Stimulated activated CD4-positive, alpha-beta T cell treated with anti-CD3 and anti-CD28 coated beads, Interleukin-12 subunit alpha, Interleukin-12 subunit beta, amount 100 ng/mL, for 48 hours (primary cell): Measurements from ENCODE around the gene GALNT8.
"Not testable (repeated sequence)": the region's sequence is repeated elsewhere in the genome, so short reads cannot be mapped to it uniquely, and the experiment has no call there.

ENCODE experiments used
- DNase-seq, 3 donors: peaks; one replicate each; pipeline ENCODE4 v3.0.0-alpha.2; 2020; ENCODE audit warnings: low read depth in 2 of 3, low spot score in 1 of 3

GALNT8 gene

DNA sequence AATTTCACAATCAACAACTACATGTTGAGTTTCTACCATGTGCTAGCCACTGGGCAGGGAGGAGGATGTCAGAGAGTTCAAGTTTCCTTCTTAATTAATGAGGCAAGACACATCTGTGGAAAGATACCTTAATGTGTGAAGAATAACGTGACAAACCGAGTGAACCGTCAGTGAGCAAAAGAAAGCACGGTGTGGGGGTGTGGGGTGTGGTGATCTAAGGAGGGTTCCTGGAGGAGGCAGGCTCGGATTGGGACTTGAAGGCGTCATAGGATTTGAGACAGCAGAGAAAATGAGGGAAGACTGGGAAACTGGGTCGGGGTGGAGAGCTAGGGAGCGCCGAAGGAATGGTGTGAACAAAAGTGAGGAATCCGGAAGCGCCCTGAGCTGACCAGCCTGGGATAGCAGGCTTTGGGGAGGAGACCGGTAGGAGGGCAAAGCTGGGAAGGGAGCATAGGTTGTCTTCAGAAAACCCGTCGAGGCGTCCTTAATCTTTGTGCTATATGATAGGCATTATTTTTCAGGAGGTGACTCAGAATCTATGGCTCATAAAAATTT, 22.3 kb downstream of the GALNT8 start:
- DNase-seq = no peak

DNA sequence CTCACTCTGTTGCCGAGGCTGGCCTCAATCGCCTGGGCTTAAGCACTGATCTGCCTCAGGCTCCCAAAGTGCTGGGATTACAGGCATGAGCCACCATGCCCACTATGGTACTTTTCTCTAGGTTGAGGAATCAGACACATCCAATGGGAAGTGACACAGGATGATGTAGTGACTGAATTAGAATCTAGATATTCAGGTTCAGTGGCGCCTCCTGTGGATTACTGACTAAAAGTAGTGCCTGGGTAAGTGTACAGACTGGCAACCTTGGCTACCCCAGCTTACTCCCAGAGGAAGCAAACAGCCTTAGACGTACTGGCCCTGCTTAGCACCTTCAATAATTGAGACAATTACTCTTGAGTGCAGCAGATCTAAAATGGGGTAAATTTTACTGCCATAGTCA, 22.8 kb downstream of the GALNT8 start:
- no peak for DNase-seq

DNA sequence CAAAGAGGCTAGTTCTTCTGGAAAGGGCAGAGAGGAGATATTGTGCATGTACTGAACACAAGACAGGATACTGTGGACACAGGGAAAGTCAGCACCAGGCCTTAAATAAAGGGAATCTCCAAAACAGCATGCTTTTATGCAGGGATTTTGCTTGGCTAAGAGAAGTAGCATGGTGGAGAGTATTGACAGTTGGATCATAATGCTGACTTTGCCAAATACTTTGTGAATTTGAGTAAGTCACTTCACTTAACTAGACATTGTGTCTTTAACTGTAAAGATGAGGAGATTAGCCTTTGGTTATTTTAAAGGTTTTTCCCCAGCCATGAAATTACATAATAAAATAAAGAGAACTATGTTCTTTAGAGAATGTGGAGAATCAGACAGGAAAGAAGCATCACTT, 24.5 kb downstream of the GALNT8 start:
- DNase-seq = no peak

DNA sequence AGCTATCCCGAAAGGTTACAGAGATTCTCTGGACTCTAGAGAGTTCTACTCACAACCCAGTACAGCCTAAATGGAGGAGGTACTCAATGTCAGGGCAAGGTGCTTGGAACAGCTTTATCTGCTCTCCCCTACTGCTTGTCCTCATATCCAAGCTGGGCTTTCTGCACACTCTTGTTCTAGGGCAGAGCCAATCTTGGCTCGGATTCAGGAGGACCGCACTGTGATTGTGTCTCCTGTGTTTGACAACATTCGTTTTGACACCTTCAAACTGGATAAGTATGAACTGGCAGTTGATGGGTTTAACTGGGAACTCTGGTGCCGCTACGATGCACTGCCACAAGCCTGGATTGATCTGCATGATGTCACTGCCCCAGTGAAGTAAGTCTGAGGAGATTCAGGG, 25.0 kb downstream of the GALNT8 start:
- DNase-seq = no peak

DNA sequence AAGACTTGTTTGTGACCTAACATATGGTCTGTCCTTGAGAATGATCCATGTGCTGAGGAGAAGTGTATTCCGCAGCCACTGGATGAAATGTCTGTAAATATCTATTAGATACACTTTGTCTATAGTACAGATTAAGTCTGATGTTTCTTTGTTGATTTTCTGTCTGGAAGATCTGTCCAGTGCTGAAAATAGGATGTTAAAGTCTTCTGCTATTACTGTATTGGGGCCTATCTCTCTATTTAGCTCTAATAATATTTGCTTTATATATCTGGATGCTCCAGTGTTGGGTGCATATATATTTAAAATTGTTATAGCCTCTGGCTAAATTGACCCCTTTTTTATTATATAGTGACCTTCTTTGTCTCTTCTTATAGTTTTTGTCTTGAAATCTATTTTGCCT, 31.5 kb downstream of the GALNT8 start:
- not testable (repeated sequence) for DNase-seq

DNA sequence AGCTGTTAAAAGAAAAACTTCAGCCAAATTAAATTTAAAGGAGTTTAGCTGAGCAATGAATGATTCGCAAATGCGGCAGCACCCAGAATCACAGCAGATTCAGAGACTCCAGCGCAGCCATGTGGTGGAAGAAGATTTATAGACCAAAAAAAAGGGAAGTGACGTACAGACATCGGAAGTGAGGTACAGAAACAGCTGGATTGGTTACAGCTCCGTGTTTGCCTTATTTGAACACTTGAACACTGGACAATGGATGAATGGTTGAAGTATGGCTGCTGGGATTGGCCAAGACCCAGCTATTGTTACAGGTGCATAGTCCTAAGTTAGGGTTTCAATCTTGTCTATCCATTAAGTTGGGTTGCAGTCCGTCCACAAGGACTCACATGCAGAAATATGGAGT, 42.6 kb downstream of the GALNT8 start:
- no peak for DNase-seq

DNA sequence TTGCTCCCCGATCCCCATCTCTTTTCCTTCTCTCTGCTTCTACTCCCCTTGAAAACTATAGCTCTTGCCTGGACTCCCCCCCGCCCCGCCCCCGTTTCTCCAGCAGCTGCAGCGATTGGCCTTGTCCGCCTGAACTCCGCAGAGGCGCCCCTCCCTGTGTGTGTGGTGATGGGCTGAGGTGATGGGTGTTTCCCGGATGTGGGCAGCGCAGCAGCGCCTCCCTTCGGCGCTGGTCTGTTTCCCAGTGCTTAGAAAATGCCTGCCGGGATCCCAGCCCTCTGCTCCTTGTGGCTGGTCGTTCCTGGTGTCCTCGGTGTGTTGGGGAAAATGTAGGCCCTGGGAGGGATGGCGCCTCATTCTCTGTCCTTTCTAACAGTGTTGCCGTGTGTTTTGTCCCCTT, 43.3 kb downstream of the GALNT8 start:
- no peak for DNase-seq

DNA sequence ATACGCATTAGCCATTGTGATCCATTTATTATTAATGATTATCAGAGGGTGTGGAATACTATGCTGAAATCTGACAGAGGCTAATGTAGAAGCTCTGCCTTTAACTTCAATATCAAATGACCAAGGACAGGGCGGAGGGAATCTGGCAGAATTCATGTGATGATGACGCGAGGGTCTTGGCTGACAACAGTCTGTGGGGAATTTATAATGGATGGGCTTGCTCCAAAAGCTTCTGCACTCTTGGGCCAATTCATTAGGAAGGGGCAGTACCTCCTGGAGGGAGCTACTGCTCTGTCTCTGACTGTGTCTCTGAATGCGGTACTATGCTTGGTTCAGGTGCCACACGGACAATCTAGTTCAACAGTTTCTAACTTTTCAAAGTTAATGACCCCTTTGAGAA, 46.2 kb downstream of the GALNT8 start:
- no peak for DNase-seq

DNA sequence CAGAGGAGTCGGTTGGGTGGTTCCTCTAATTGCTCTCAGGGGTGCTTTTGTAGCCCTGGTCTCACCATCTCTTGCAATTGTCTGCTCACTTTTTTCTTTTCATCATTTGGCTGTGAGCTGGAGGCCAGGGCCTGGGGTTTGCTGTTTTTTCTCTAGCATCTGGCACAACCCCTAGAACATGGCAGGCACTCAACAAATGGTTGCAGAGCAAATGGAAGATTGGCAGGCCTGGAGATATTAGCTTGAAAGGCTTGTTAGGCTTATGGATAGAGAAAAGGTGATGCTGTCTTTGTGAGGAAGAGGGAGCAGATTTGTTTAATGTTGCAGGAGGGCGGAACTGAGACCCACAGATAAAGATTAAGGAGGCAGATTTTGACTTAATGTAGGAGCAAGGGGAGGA, 47.0 kb downstream of the GALNT8 start:
- no peak for DNase-seq

DNA sequence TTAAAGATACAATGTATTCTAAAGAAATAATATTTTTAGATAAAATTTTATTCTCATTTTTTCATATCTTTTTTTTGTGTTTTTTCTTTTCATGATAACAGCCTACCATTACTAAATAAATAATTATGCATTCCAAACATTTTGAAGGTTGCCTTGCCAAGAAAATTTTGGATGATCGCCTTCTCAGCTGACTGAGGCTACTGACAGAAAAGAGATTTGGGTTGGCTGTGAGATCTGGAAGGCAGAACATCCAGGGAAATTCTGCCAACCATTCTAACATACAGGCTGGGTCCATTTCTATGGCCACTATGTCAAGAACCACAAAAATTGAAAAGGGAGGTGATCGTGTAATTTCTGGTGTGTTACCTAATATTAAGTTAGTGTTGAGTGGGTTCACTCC, 48.1 kb downstream of the GALNT8 start:
- no peak for DNase-seq

DNA sequence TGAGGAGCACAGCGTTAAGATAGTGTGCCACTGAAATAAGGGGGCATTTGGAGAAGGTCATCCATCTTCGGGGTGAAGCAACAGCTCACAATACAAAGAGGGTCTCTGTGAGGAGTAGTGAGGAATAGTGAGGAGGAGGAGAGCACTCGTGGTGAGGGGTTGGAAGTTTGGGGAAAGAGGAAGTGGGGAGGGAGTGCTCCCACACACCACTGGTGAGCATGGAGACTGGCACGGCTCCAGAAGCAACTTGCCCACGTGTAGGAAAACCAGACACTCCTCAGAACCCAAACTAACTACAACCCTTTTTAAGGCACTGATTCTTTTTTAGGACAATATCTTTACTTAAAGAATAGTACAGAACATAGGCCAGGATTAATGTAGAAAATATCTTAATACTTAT, 48.9 kb downstream of the GALNT8 start:
- DNase-seq = no peak

DNA sequence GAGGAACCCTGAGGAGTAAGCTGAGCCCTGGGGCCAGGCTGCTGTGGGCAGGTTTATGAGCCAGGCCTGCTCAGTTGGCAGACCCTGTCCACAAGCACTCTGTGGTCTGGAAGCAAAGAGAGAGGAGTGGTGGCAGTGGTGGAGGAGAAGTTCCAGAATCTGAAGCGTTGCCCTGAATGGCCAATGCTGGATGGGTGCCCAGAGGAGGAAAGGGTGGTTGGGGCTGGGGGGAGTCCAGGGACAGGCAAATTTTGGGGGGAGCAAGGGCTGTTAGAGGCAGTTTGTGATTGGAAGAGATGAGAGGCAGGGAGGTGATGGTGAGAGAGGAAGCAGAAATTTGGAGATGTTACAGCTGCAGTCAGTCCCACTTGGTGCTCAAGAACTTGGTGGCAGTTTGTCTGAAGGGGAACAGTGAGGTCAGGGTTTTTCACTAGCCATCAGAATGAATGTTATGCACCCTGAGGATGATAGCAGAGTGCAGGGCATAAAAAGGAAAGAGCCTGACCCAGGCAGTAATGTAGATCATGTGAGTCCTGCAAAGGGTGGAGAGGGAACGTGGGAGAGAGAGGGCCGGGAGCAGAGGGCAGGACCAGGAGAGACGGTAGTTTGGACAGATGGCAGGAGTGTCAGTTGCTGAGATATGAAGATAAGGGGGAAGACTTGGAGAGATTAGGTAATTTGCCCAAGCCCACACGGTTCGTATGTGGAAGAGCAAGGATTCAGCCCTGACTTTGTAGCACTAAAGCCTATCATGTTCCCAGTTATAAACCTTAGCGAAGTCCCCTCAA, 51.2 kb downstream of the GALNT8 start:
- no peak for DNase-seq

DNA sequence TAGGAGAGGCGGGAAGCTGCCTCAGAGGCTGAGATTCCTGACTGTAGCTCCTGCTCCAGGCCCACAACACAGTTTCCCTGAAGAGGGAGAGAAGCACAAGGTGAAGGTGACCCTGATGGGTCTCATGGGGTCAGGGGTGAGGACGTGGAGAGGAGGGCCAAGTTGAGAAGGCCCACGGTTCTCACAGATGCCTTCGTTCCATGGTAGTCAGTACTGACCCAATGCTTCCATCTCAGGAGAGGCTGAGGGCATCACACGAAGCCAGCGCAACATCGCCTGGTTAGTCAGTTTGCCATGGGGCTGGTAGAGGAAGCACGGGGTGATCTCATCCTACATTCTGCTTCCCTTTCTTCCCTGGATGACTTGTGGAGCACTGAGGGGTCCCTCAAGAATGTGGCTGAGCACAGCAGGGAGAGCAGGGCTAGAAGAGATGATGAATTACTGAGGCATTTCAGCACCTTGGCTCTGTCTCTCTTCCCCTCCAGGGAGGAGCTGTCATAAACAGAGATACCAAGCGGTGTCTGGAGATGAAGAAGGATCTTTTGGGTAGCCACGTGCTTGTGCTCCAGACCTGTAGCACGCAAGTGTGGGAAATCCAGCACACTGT, 51.9 kb downstream of the GALNT8 start:
- DNase-seq = no peak

DNA sequence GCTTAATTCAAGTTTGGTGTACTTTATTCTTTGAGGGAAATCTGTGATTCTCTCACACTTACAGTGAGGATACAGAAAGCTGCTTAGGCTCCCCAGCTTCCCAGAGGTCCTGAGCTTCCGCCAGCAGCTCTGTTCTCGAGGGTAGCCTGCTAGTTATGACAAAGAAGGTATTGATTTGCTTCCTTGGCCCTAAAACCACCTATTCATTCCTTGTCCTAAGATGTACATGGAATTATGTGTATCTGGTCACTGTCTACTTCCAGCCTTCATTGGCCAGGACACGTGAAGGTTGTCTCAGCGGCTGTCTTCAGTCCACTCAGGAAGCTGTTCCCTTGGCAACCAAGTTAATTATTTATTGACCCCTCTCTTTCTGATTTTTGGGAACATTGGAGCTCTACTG, 55.7 kb downstream of the GALNT8 start:
- DNase-seq = no peak

DNA sequence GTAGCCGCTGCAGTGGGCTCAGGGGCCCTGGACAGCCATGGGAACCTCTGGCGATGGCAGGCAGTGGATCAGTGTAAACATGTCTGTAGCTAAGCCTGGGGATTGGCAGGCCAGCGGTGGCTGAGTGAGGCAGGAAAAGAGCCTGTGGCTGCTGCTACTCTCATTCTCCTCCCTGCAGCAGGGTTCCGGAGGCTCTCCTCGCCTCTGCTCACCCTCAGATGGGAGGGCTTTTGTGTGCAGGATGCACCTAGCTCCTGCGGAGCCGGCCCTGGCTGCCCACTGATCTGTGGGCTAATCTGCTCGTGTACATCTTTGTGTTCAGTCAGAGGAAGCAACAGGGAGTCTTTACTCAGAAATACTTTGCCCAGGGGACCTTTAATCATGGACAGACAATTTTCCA, 59.5 kb downstream of the GALNT8 start:
- no peak for DNase-seq

DNA sequence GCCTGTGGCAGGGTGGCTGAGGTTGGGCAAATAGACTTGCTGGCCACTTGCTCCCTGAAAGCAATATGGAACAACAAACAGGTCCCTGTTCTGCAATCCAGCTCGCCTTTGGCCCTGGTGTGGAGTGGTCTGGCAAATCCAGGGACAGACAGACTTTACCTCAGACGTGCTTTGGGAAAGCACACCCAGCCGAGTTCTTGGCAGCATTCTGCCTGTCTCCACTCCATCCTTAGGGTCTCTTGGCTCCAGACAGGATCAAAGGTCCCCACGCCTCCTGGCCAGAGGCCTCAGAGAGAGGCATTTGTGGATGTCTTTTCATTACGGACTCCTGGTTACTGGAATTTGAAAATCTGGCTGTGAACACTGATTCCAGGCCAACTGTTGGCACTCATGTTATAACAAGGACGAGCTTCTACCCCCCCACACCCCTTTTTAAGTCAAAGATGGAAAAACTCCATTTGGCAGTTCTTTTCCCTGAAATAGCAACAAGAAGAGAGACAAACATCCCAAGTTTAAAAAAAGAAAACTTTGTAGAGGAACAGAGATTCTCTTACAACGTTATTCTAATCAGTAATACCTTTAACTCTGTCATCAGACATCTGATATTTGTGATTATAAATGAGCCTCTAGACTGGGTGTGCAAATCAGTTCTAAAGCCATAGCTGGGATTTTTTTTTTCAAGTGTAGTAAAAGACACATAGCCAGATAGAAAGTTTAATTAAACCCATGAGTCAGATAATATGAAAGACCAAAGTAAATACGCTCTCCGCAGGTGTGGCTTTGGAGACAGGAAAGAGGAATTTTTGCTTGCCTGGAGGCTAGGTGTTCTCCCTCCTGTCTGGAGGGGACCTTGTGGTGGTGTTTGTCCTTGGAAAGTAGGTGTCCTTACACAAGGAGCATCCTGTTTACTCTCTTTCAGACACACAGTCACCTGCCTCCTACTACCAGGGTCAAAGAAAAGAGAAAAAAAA, 60.7 kb downstream of the GALNT8 start:
- DNase-seq = no peak

DNA sequence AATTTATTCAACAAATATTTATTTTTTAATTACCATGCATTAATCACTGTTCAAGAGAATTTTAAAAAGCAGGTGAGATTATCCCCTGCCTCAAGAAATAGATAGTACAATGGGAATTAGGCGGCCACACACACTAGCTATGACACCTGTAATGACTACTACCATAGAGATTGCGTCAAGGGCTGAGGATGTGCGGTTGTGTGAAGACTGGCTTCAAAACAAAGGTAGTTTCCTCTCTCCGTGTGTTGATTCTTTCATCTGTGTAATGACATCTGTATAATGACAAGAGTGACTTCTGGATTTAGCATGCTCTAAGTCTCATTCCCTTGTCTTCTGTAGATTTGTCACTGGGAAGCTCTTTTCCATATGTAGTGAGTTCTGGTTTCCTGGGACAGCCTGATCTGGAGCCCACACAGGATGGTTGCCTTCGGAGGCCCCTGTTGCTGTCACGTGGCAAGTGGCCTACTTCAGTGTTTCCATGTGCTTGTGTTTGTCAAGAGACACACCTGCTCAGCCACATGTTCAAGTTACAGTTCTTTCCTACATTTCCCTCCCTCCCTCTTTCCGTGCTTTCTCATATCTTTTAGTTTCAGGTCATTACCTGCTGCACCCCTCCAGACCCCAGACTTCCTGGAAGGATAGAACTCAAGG, 64.3 kb downstream of the GALNT8 start:
- no peak for DNase-seq

DNA sequence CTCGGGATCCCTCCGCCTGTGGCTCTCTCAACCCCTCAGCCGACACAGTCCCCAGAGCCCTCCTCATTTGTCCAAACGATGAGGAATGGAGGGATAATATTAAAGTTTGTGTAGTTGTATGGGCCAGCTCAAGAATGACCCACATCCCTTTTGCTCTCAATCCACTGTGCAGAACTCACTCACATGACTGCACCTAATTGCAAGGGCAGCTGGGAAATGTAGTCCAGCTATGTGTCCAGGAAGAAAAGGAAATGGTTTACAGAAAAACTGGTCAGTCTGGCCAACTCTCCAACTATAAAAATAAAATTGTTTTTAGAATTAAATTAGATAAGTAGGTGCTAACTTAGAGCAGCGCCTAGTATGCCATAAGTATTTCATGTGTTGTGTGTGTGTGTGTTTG, 66.6 kb downstream of the GALNT8 start:
- DNase-seq = no peak

DNA sequence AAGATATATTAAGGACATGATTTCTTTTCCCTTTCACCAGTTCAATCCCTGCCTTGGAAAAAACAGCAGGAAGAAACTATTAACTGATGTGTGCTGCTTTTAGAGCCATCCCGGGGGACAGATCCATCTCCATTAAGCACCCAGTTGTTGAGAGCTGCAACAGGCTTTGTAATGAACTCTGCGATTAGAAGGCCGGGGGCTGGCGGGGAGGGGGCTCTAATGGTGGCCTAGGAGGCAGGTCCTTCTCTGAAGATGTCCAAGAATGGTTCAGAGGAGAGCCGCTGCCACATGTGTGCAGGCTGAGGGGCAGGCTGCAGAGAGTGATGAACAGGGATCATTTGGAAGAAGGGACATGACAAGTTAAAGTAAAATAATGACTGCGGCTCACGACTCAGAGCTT, 67.8 kb downstream of the GALNT8 start:
- DNase-seq = no peak

DNA sequence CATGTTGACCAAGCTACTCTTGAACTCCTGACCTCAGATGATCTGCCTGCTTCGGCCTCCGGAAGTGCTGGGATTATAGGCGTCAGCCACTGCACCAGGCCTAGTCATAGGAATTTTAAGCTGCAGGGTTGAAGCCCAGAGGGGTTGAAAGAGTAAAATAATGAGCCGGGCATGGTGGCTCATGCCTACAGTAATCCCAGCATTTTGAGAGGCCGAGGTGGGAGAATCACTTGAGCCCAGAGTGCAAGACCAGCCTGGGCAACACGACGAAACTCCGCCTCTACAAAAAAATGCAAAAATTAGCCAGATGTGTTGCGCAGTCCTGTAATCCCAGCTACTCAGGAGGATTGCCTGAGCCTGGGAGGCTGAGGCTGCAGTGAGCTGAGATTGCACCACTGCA, 69.6 kb downstream of the GALNT8 start:
- no peak for DNase-seq

DNA sequence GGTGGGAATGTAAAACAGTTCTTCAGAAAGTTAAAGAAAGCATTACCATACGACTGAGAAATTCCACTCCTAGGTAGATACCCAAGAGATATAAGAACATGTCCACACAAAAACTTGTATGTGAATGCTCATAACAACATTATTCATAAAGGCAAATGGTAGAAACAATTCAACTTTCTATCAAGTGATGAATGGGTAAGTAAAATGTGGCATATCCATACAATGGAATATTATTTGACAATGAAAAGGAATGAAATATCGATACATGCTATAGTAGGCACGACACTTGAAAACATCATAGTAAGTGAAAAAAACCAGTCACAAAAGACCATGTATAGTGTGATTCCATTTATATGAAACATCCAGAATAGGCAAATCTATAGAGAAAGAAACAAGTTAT, 71.3 kb downstream of the GALNT8 start:
- no peak for DNase-seq
